ENCODE measurements around the gene CHN2. TPM values are rescaled to one million over a fixed set of nuclear protein-coding genes. Genes with fewer than 3 reads are reported as not detected.

CHN2 gene
- total RNA-seq, 2 experiments from 2014 or later, result 1.7 to 1.8 TPM

DNA sequence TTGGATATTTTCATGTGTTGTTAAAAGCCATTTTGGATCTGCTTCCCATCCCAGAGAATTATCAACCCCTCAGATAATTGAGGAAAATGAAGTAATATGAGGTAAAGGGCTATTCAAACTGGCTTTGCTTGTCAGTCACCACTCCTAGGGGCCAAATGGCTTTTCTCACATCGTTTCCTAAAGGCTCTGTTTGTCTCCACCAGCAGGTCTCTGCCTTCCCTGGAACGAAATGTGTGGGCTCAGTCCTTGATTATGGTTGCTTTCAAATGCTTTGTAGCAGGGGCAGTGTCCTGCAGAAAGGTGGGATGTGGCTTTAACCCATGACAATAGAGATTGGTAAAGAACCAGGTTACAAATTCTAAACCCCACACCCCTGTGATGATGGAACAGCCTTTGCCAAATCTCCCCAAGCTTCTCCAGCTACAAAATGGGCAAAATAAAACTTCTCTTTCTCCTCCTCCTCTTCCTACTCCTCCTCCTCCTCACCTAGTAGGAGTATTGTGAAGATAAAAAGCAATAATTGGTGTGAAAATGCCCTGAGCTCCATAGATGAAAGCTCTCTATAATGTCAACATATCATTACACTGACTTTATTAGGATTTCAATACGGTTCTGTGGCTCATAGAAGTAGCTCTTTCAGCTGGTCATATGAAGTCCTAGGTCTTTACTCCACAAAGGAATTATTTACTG lies 127.6 kb downstream of the CHN2 start:
- no peaks in the 10 kb centered on the region for H3K27me3 Mint-ChIP-seq
- no peaks in the 10 kb centered on the region for H3K4me1 Mint-ChIP-seq (ENCODE audit: low read depth)
- intact Hi-C loops (cut with micrococcal nuclease), result no loop called here
- H3K4me3 Mint-ChIP-seq, result no peak overlapping the region
- no peak overlapping the region for H3K27ac Mint-ChIP-seq
- no peaks in the 10 kb centered on the region for H3K9me3 Mint-ChIP-seq
- CTCF ChIA-PET, result interaction anchor here (1.1 to 1.5 kb wide), 2 partner anchors 16 to 132 kb away, joined by 3 read pairs; no protein-coding TSS in a partner anchor
- H3K36me3 Mint-ChIP-seq (ENCODE audit: low read depth), result no peaks in the 10 kb centered on the region
- ATAC-seq, result no peak
- TF ChIP-seq CTCF (IDR thresholded peaks at IDR 0.05), result no peak
- POLR2A ChIA-PET, result no interaction called here
- no peak for DNase-seq

DNA sequence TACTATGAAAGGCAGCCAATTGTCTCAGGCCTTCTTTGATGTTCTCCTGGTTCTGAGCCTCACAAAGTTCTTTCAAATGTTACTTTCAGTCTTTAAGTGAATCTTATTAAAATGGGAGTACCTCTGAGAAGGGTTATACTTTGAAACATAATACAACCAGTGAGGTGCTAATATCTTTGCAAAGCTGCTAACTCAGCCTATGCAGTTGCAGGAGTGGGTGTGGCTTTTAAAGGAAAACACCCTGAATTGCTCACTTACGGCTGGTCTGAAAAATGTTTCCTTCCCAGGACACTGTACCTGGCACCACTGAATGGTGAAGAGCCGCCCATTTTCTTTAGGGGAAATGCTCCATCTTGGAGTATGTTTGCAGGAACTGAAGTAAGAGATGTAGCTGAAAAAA lies 130.9 kb downstream of the CHN2 start:
- no peak for DNase-seq
- no peak overlapping the region for H3K4me3 Mint-ChIP-seq
- TF ChIP-seq CTCF (IDR thresholded peaks at IDR 0.05), result no peak
- CTCF ChIA-PET, result interaction anchor here (1.2 to 2.6 kb wide), 3 partner anchors 22 to 403 kb away, joined by 3 to 6 read pairs (median 5); no protein-coding TSS in a partner anchor
- peaks cover 2% of the 10 kb centered on the region for H3K9me3 Mint-ChIP-seq
- H3K27ac Mint-ChIP-seq, result no peak overlapping the region
- H3K27me3 Mint-ChIP-seq, result no peaks in the 10 kb centered on the region
- peaks cover 22% of the 10 kb centered on the region for H3K4me1 Mint-ChIP-seq (ENCODE audit: low read depth)
- ATAC-seq, result no peak
- POLR2A ChIA-PET, result no interaction called here
- no peaks in the 10 kb centered on the region for H3K36me3 Mint-ChIP-seq (ENCODE audit: low read depth)
- intact Hi-C loops (cut with micrococcal nuclease), result no loop called here

- ChIA-PET POLR2A (interaction anchor here (0.9 kb wide), 1 partner anchor 12 kb away, joined by 3 read pairs; no protein-coding TSS in a partner anchor), CTCF (interaction anchor here (1.0 to 1.7 kb wide), 3 partner anchors 137 to 405 kb away, joined by 3 to 6 read pairs (median 3); no protein-coding TSS in a partner anchor)
- no peak overlapping the region for H3K4me3 Mint-ChIP-seq
- no peaks in the 10 kb centered on the region for H3K27me3 Mint-ChIP-seq
- no peak for DNase-seq
- intact Hi-C loops (cut with micrococcal nuclease), result no loop called here
- H3K27ac Mint-ChIP-seq, result no peak overlapping the region
- H3K9me3 Mint-ChIP-seq, result peaks cover 2% of the 10 kb centered on the region
- no peaks in the 10 kb centered on the region for H3K36me3 Mint-ChIP-seq (ENCODE audit: low read depth)
- H3K4me1 Mint-ChIP-seq (ENCODE audit: low read depth), result peaks cover 26% of the 10 kb centered on the region
- no peak for TF ChIP-seq CTCF (IDR thresholded peaks at IDR 0.05)
- ATAC-seq, result no peak
Observed at GRCh38 chr7:29326864-29327263, 132.3 kb downstream of the CHN2 start.

- Mint-ChIP-seq H3K27me3 (no peaks in the 10 kb centered on the region), H3K27ac (no peak overlapping the region), H3K4me1 (ENCODE audit: low read depth) (peaks cover 26% of the 10 kb centered on the region), H3K36me3 (ENCODE audit: low read depth) (no peaks in the 10 kb centered on the region), H3K9me3 (peaks cover 2% of the 10 kb centered on the region), H3K4me3 (no peak overlapping the region)
- DNase-seq (no peak), ATAC-seq (no peak)
- intact Hi-C loops (cut with micrococcal nuclease), result no loop called here
- no peak for TF ChIP-seq CTCF (IDR thresholded peaks at IDR 0.05)
- CTCF ChIA-PET, result interaction anchor here (1.7 kb wide), 1 partner anchor 138 kb away, joined by 6 read pairs; no protein-coding TSS in a partner anchor
- POLR2A ChIA-PET, result interaction anchor here (0.9 kb wide), 1 partner anchor 11 kb away, joined by 3 read pairs; no protein-coding TSS in a partner anchor
Observed at GRCh38 chr7:29327455-29327854, 132.9 kb downstream of the CHN2 start.

- intact Hi-C loops (cut with micrococcal nuclease), result no loop called here
- H3K27me3 Mint-ChIP-seq, result no peaks in the 10 kb centered on the region
- TF ChIP-seq CTCF (IDR thresholded peaks at IDR 0.05), result no peak
- peaks cover 2% of the 10 kb centered on the region for H3K9me3 Mint-ChIP-seq
- DNase-seq, result no peak
- no peaks in the 10 kb centered on the region for H3K36me3 Mint-ChIP-seq (ENCODE audit: low read depth)
- no peak for ATAC-seq
- ChIA-PET POLR2A (no interaction called here), CTCF (no interaction called here)
- H3K4me3 Mint-ChIP-seq, result no peak overlapping the region
- H3K4me1 Mint-ChIP-seq (ENCODE audit: low read depth), result peaks cover 26% of the 10 kb centered on the region
- H3K27ac Mint-ChIP-seq, result no peak overlapping the region
Observed at GRCh38 chr7:29328045-29328444, 133.5 kb downstream of the CHN2 start.

Data from activated CD8-positive, alpha-beta T cell treated with anti-CD3 and anti-CD28 coated beads for 36 hours (primary cell).